Right ventricle myocardium inferior (tissue), 1 donor: ENCODE measurements around the gene LRAT. TPM values are rescaled to one million over a fixed set of nuclear protein-coding genes. Genes with fewer than 3 reads are reported as not detected.
"Not testable (repeated sequence)": the region's sequence is repeated elsewhere in the genome, so short reads cannot be mapped to it uniquely, and the experiment has no call there.

Source experiments
- ATAC-seq: fragments of 200-7000 bp; cut with Tn5 transposase; one replicate; pipeline ENCODE4 v1.9.1; 2020; ENCODE audit warnings: mild to moderate bottlenecking, moderate library complexity
- DNase-seq: peaks from one replicate; pipeline ENCODE4 v3.0.0; 2021; ENCODE audit errors: missing footprints
- intact Hi-C: fragments of 100-400 bp; cut with DNase I; formaldehyde crosslinking; loops from one replicate; pipeline ENCODE4 v1.11.0; 2022
- long read RNA-seq: library from polyadenylated mRNA; unstranded; transcript quantifications from one replicate; pipeline ENCODE4 v2.0.0, GENCODE V29; 2021
- total RNA-seq: library from RNA; stranded (reverse); fragmentation: NEBNext Ultra II Directional; extraction: Animal tissue kit (Norgen Biotek cat#: 25700); gene quantifications from one replicate; pipeline ENCODE4 v1.2.1, GENCODE V29; 2021
- donor health status: DM: no; HTN: yes; CAD: no; lungs with severe emphysema.

Gene LRAT
- not detected for total RNA-seq
- long read RNA-seq = 0 reads

DNA sequence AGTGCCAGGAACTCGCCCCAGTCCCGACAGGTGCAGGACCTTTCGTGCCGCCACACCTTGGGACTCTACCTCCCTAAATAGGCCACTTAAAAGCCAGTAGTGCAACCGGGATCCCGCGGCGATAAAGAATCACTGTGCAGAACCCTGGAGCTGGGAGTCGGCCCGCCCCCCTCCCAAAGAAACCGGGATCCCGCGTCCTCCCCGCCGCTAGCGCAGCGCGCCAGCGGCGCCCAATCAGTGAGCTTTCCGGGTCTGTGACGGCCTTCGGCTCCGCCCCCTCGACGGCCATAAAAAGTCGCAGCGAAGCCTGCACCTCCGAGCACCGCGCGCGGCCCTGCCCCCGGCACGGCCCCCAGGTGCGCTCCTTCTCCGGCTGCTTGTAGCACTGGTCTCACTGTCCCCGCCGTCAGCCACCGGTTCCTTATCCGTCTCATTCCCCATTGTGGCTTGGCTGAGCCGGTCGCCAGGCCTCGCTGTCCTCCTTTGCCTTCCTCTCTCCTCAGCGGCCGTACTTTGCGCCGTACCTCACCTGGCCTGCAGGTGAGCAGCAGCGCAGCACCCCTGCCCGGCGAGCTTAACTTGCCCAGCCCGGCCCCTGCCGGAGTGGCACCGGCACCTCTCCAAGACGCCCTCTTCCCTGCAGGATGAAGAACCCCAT lies at the start of gene LRAT:
Gene LRAT, plus strand, starts transcription at position 318 of the 658 bp plus-strand sequence. Its CDS starts 327 bp downstream, at position 645.
- ATAC-seq = peak; percentile 34
- no peak for DNase-seq
- intact Hi-C loops = no loop called here

DNA sequence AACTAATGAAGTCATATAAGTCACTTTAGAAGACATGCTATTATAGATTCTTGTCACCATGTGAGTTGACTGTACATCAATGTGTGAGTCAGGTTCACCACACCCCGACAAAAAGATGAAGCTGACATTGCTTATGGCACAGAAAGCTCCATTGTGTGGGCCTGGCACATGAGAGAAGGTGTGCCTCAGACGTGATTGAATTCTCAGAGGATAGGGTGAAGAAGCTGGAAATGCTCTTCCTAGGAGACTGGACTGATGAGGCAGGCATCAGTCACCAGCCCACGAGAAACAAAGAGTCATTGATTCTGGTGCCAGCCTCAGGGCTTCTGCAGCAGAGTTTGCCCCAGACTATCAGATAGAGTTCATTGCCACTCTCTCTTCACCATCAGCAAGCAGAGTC lies 35.9 kb upstream of the LRAT start:
- DNase-seq = no peak
- no peak for ATAC-seq
- intact Hi-C loops = no loop called here

DNA sequence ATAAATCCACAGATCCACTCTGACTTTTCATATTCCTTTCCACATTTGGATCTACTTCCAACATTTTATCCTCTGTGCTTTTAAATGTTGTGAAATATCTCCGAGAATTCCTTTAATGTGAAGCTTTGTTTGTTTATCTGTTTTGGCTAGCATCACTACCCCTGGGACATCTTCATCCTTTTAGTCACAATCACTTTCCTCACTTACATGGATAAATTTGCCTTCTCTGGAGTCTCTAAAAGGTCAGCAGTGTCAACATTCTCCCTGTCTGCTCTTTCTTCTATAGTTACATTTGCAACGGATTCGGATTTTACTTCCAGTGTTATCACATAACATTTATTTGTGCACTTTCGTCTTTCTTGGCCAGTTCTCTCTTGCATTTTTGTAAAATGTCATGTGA lies 34.2 kb upstream of the LRAT start:
- DNase-seq = no peak
- intact Hi-C loops = no loop called here
- ATAC-seq = no peak

DNA sequence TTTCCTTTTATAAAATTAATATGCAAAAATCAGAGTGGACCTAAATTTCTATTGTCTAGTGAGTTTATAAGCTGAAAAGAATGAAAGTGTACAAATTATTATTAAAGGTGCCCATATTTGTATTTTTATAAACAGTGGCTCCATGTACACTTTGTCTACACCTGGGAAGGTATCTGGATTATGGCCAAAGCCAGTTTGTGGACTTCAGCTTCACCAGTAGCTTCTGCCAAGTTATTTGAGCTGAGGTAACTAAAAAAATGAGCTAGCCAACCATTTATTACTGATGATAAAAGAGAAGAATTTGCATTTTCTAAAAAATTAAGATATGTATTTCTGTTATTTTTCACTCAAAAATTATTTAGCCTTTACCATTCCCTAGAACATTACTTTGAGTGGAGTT lies 32.3 kb upstream of the LRAT start:
- DNase-seq = no peak
- intact Hi-C loops = no loop called here
- ATAC-seq = no peak

DNA sequence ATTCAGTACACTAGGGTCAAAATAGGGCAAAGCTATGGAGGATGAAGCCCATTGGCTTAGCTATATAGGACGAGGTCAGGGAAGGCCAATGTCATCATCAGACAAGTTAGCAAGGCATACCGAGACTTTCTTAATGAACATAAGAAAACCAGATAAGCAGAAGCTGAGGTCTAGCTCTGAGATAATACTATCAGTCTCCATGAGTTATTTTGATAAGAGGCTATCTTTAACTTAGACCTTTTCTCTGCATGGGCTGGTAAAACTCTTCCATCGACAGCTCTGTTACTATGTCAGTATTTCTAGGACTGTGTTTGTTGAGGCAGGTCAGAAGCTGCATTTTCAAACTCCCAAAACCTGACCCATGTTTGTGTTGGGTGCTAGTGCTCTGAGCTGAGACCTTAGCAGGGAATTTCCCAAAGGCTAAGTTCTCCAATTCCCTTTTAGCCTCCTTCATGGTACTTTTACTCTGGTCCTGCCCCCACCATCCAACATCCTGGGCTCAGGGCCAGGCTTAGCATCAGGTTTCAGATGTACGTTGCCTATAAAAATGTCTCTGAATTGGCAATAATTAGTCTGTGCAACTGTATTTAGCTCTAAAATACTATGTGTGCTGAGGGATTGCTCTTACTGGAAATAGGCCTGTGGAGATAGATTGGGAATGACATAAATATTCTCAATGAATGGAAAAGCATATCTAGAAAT lies 29.3 kb upstream of the LRAT start:
- intact Hi-C loops = no loop called here
- DNase-seq = no peak
- no peak for ATAC-seq

DNA sequence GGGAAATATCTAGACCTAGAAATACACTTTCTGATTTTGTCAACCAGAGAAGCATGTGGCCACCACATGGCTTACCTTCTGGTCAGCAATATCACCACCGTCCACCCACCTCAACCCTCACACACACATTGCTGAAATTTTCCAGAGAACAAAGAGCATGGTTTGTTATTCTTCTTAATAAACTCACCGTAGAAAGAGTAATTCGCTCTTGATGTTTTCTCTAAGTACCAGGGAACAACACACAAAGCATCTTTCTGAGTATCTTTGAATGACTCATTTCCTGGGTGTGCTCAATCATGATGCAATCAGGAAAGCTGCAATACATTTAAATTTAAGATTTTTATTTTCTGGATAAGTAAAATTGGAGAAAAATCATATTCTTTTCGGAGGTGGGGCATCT lies 24.7 kb upstream of the LRAT start:
- DNase-seq = no peak
- no peak for ATAC-seq
- intact Hi-C loops = no loop called here

DNA sequence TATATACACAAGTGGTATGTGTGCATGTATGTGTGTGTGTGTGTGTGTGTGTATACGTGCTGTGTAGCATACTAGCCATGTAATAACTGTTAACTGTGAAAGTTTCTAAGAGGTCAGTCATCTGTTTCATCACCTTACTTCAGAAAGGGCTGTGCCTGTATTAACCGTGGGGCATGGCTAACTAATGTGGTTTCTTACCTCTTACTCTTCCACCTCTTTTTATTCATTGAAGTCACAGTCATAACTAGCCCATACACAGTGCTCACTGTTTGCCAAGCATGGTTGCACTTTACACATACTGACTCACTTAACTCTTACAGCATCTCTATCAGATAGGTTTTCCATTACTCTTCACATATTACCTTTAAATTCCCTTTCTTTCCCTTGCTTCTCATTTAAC lies 23.7 kb upstream of the LRAT start:
- intact Hi-C loops = no loop called here
- ATAC-seq (no peak), DNase-seq (no peak)

DNA sequence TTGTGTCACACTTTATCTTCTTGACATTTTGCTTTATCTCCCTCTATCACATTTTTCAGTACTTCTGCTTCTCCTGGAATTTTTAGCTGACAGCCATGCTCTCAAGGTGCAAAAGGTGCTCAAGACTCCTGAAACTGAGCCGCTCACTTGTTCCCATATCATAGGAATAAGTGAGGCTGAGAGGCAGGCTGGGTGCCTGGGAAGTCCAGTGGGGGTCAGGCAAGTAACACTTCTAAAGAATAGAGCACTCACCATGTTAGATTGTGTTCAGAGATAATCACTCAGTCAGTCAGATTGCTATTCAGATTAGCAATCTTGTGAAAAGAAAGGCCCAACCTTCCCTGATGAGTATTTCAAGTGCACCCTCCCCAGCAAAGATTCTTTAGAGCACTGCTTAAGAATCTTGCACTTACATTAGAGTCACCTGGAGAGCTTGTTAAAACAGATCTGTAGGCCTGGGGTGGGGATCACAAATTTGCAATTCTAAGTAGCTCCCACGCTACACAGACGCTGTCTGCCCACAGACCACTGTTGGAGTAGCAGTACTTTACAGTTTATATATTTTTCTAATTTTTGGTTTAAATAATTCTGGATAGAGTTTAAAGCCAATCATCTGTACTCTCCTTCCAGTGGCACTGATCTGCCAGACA lies 23.1 kb upstream of the LRAT start:
- DNase-seq (no peak), ATAC-seq (no peak)
- intact Hi-C loops = no loop called here

DNA sequence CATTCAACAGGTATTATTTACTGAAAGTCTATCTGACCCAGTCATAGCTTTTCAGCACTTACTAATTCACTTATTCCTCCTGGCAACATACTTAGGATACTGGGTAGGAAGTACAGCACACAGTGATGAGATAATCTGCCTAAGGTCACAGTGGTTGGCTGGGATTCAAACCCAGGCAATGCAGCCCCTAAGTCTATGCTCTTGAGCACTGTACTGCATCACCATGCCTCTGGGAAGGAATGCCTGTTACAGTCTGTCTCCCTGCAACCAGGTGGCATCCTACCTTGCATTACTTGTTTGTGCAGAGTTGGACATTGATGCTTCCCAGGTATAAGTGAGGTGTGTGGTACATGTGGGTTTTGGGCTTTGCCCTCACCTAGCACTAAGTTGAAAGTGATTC lies 21.5 kb upstream of the LRAT start:
- intact Hi-C loops = no loop called here
- DNase-seq (no peak), ATAC-seq (no peak)

DNA sequence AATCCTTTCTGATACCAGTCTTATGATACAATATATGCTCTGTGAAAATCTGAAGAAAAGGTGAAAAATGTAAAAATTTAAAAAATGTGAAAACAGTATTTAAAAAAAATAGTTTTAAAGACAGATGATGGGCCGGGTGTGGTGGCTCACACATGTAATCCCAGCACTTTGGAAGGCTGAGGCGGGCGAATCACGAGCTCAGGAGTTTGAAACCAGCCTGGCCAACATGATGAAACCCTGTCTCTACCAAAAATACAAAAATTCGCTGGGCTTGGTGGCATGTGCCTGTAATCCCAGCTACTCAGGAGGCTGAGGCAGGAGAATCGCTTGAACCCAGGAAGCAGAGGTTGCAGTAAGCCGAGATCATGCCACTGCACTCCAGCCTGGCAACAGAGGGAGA lies 20.2 kb upstream of the LRAT start:
- DNase-seq, intact Hi-C loops, ATAC-seq: not testable (repeated sequence)

DNA sequence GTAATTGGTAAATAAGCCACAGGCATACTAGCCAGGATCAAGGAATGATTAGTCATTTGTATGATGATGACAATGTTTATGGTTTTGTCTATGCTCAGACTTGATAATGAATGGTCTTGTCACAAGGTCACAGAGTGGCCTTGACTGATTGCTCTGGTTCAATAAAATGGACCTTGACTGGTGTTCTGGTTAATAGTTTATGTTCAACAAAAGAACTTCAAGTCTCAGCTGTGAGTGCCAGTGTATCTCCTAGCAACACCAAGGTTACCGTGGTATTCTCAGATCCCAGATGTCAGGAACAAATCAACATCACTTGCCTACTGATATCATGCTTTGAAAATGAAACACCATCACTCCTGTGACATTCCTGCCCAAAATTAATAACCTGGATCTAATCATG lies 16.3 kb upstream of the LRAT start:
- ATAC-seq = no peak
- DNase-seq = no peak
- intact Hi-C loops = no loop called here

DNA sequence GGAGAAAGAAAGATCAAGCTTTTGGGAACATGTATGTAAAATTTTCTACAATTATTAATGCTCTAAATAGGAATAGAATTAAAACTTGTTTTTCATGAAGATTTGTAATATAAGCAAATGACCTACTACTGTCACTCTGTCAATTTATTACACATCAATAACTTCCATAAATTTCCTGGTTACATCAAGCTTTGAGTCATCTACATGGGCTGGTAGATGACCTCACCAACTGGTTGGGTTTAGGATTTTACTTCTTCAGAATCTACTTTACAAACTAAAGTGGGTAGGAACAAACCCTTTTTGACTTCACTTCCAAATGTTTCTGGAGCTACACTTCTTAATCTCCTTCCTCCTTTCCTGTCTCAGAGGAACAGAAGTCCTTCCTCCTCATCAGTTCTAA lies 12.0 kb upstream of the LRAT start:
- ATAC-seq (no peak), DNase-seq (no peak)
- intact Hi-C loops = no loop called here

DNA sequence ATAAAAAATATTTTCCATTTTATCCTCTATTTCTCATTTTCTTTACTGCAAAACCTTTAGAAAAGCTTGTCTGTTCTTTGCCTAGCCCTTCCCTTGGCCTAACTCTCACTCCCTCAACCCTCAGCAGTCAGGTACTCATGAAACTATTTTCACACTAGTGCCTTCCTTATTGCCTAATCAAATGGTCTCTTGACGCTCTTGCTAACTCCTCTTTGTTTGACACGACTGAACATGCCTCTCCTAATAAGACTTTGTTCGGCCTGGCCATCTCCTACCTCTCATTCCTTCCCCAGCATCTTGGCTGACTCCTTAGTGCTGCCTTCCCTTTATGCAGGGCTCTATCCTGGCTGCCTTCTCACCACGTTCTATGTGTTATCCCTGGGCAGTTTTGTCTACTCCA lies 11.1 kb upstream of the LRAT start:
- ATAC-seq (no peak), DNase-seq (no peak)
- intact Hi-C loops = no loop called here

DNA sequence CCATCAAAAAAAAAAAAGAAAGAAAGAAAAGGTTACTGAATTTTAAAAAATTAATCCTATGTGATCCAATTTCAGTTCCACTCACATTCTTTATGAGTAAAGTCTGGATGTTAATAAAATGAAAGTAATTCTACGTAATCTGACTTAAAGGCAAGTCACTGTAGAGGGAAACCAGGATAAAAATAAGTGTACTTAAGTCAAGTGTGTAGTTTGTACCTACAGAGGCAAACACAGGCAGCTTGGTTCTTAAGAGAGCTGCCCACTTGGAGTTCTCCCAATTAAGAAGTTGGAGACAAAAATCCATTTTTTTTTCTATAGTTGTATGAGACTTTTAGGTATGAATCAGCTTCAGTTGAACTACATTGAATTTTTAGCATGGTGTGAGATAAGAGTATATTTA lies 7.0 kb upstream of the LRAT start:
- intact Hi-C loops = no loop called here
- ATAC-seq (no peak), DNase-seq (no peak)

DNA sequence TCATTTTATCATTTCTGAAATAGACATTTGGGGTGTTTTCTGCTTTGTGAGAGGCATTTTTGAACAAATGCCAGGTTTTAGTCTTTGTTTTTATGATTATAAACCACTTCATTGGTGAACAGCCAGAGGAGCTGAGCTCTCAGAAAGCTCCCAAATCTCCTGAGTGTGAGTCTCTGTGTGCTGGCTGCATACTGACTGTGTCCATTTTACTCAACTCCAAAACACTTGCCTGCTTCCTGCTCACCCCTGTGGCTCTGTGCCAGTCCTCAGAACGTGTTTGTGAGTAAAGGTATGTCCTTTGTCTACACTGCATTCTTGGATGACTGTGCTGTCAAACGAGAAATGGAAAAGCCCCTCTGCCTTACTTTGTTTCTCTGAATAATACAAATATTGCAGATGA lies 5.4 kb upstream of the LRAT start:
- DNase-seq (no peak), ATAC-seq (no peak)
- intact Hi-C loops = no loop called here

DNA sequence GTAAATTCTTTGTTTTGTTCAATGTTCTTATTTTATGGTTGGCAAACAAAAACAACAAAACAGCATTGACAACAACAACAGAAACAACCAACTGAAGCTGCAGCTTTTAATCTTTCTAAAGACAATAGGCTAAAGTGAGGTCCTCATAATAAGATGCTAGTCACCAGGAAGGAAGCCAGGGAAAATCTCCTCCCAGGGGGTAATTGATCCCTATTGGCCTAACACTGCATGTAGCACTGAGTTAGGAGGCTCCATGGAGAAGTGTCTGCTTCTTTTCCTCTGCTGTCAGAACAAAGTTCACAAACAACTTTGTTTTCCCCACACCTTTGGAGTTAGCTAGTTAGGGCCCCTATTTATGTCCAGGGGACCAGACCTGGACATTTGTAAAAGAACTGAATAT lies 4.7 kb upstream of the LRAT start:
- intact Hi-C loops = no loop called here
- DNase-seq (no peak), ATAC-seq (no peak)

DNA sequence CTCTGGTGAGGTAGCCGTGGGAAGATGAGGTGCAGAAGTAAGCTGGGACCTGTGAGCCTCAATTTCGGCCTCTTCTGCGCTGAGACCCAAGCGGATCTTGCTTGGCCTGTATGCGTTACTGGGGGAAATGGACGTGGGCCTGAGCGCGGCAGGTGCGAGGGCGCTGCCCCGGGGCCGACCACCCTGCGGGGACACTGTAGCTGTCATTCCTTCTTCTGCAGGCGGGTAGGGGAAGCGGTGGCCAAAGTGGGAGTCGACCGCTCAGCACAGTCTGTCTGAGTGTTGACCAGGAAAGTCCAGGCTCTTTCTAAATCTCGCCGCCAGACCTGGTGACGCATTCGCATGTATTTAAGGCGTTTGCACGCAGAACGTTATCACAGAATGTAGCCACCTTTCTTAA lies 3.3 kb upstream of the LRAT start:
- DNase-seq (no peak), ATAC-seq (no peak)
- intact Hi-C loops = no loop called here

DNA sequence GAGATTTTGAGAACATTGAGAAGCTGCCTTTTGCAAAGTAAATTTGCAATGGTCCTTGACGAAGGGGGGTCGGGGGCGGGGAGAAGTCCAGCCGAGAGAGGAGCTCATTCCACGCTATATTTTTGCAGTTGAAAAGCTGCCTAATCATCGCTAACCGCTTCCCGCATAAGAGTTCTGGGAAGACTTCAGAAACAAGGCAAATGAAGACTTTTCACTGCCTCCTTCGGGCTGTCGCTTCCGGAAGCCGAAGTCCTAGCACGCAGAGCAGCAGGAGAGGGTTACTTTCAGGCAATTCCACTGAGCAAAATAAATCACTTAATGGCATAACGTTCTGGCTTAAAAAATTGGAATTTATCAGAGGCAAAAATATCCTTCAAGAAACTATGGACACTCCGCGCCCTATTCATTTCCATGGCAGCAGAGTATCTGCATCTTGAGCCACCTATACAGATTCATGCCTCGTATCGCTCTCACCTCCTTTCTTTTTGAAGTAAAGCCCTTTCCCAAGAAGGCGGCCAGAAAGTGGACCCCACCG lies 2.6 kb upstream of the LRAT start:
- ATAC-seq = no peak
- DNase-seq = no peak
- intact Hi-C loops = no loop called here

DNA sequence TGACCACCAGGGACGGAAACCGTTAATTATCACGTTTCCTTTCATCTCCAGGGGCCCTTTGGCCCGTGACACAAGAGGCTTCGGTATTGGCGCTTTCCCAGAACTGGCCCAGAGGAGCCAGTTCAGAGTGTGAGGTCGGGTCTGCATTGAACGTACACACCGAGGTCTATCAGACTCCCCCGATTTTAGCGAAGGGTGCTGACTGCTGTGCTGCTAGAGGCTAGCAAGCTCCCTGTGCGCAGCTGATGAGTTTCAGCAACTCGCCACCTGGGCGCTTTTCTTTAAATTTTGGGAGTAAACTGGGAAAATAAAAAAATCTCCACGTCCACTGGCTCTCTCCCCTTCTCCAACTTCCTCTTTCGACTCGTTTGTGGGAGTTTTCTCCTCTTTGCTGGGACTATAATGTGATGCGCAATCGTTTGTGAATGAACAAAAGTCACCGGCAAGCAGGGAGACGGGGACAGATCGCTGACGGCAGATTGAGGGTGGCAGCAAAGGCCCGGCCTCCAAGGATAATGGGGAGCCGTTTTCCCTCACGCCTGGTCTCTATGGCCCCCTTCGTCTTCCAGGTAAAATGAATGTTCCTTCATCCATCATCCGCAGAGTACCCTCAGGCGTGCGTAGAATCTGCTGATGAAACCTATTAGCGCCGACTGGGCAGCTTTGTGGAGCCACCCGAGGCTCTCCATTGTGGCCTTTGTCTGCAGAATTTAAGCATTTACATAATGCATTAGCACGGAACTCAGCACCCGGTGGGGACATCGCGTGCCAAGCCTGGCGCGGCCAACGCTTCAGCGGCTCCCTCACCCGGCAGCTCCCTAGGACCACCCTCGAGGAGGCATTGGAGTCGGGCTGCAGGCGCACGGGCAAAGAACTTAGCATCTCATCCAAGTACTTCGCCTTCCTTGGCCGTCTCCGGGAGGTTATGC lies 1.6 kb upstream of the LRAT start:
- DNase-seq (no peak), ATAC-seq (no peak)
- intact Hi-C loops = no loop called here
